Naive thymus-derived CD8-positive, alpha-beta T cell (primary cell): ENCODE measurements around the gene CDC26. TPM values are rescaled to one million over a fixed set of nuclear protein-coding genes. Genes with fewer than 3 reads are reported as not detected.

Experiments used
- ATAC-seq, 2 donors: fragments of 150-1000 bp; cut with Tn5 transposase in 1 of 2; sonication (Bioruptor Pico), chemical (Tn5 transposase) in 1 of 2; 1 replicate in 1 of 2; 2 replicates in 1 of 2; pipeline ENCODE4 v1.10.0; 2021; ENCODE audit warnings: mild to moderate bottlenecking in 2 of 2, moderate library complexity in 2 of 2
- POLR2A ChIA-PET: fragments of 350-600 bp; sonication (Branson Sonifier 250); formaldehyde crosslinking; loops from one replicate; lab custom pipeline; 2021; ENCODE audit warnings: antibody characterized with exemption; lab: Charles Lee
- DNase-seq, 10 donors: peaks; one replicate each; pipeline versions ENCODE4 v3.0.0 to v3.0.0-alpha.2; 2020 to 2022
- H3K27ac Mint-ChIP-seq, 10 donors: one replicate each; pipeline ENCODE4 v1.8.0; 2020 to 2022; ENCODE audit warnings: mild to moderate bottlenecking in 10 of 10, mixed read lengths in 10 of 10, moderate library complexity in 4 of 10, inconsistent platforms in 1 of 10
- H3K27me3 Mint-ChIP-seq, 5 donors: one replicate each; pipeline ENCODE4 v1.8.0; 2021 to 2022; ENCODE audit warnings: mixed read lengths in 5 of 5
- H3K36me3 Mint-ChIP-seq, 3 donors: one replicate each; pipeline ENCODE4 v1.8.0; 2020 to 2022; ENCODE audit warnings: mixed read lengths in 3 of 3, mild to moderate bottlenecking in 2 of 3, inconsistent platforms in 1 of 3
- H3K4me1 Mint-ChIP-seq, 4 donors: one replicate each; pipeline ENCODE4 v1.8.0; 2021 to 2022; ENCODE audit warnings: mixed read lengths in 4 of 4
- H3K4me3 Mint-ChIP-seq, 10 donors: one replicate each; pipeline ENCODE4 v1.8.0; 2020 to 2022; ENCODE audit warnings: mild to moderate bottlenecking in 10 of 10, mixed read lengths in 10 of 10, moderate library complexity in 6 of 10, inconsistent platforms in 1 of 10
- H3K9me3 Mint-ChIP-seq, 9 donors: one replicate each; pipeline ENCODE4 v1.8.0; 2020 to 2022; ENCODE audit warnings: mixed read lengths in 9 of 9, mild to moderate bottlenecking in 3 of 9, inconsistent platforms in 1 of 9, moderate library complexity in 1 of 9
- polyA plus RNA-seq, 3 donors: library from polyadenylated mRNA; unstranded; fragments of 300-500 nt; fragmentation: Illumina TruSeq; gene quantifications; one replicate each; pipeline ENCODE4 v1.2.3, GENCODE V29; 2021
- total RNA-seq, 8 experiments: library from RNA in 2 of 8; stranded (reverse) in 2 of 8; gene quantifications; one replicate each; pipeline ENCODE4 v1.2.3 and lab custom pipeline; 2021 to 2026

Gene CDC26
- 10 to 100 TPM; 33.0 to 37.4 TPM for total RNA-seq
- 100 to 1,000 TPM; 148 to 193 (median 173) TPM for polyA plus RNA-seq
- total RNA-seq (lab: John Stamatoyannopoulos, UW) = 11.3 to 19.0 (median 15.5) reads per million in 6 experiments

DNA sequence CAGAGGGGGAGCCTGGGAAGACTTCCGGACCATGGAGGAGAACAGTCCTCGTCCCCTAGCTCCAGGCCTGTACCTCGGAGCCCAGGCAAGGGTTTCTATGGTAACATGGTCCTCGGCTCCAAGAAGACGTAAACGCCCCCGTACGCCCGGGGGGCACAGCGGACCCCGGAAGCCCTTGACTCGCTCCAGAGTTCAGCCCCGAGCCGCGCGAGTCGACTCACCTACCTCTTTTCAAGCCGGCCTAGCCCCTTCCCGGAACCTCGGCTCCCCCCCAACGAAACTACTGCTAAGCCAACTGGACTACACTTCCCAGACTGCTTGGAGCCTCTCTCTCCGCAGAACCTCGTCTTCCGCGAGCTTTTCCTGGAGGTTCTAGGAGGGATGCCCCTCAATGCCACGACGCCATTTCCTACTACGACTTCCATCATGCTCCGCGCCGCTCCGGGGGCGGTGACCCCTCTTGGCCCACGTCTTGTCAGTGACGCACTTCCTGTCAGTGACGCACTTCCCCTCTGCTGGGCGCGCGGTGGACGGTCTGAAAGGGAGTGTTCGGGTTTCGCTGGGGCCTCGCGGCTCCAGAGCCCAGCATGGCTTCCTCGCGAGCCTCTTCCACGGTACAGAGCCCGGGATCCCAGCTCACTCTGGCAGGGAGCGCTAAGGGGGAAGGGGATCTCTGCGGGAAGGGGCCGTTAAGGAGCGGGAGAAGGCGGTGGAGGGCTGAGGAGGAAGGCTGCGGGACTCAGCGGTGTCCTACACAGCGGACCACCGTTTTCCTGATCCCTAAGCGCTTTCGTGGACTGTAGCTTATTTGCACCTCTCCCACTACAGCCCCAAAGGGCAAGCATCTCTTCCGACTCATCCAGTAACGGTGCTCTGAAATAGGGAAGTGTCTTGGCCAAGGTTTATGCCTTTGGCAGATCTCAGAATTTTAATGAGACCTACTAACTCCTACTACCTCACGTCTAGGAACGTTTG lies at the start of gene CDC26, which contains the start of gene PRPF4:
Gene CDC26 (minus strand): TSS at position 416 of the 975 bp plus-strand sequence. CDS start 3,065 bp downstream, outside the sequence.
Gene PRPF4 (plus strand): TSS at position 502 of the 975 bp plus-strand sequence. CDS start 86 bp downstream, at position 588.
- DNase-seq (peak; percentile 91 to 98 (median 94)), ATAC-seq (peak; percentile 87 to 91)
- Mint-ChIP-seq H3K4me1 (peaks cover 16 to 42% (median 26%) of the 10 kb centered on the region in 4 donors), H3K9me3 (no peaks in the 10 kb centered on the region), H3K27me3 (no peaks in the 10 kb centered on the region), H3K27ac (no peak within 1 kb of the TSS), H3K36me3 (peaks cover 9 to 58% (median 27%) of the 10 kb centered on the region in 3 donors), H3K4me3 (no peak within 1 kb of the TSS)
- POLR2A ChIA-PET = interaction anchor here (0.6 to 2.4 kb wide), 12 partner anchors 34 to 382 kb away, joined by 3 to 13 read pairs (median 4); partner anchors contain the start of genes ALAD, C9orf43, FKBP15 and HDHD3

DNA sequence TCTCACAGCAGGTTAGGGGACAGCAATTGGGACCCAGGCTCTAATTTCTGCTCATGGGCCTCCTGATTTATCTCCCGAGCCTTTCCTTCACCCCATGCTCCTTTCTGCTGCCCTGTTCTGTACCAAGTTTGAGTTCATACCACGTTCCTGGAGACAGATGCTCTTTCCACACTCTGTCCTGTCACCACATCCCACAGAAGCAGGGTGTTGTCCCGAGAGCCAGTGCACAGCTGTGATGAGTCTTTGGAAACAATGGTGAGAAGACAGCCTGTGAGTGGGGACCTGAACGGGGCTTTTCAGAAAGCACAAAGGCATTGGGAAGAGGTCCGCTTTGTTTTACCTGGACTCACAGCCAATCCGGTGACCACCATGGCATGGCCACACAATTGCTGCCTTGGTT lies 47.3 kb upstream of the CDC26 start:
- Mint-ChIP-seq H3K4me1 (no peaks in the 10 kb centered on the region), H3K9me3 (no peaks in the 10 kb centered on the region), H3K27me3 (no peaks in the 10 kb centered on the region), H3K36me3 (peaks cover 0 to 4% (median 2%) of the 10 kb centered on the region in 3 donors), H3K4me3 (no peak overlapping the region), H3K27ac (peak overlapping the region in 1 of 10 donors; percentile 5)
- ATAC-seq (no peak), DNase-seq (no peak)
- POLR2A ChIA-PET = no interaction called here

DNA sequence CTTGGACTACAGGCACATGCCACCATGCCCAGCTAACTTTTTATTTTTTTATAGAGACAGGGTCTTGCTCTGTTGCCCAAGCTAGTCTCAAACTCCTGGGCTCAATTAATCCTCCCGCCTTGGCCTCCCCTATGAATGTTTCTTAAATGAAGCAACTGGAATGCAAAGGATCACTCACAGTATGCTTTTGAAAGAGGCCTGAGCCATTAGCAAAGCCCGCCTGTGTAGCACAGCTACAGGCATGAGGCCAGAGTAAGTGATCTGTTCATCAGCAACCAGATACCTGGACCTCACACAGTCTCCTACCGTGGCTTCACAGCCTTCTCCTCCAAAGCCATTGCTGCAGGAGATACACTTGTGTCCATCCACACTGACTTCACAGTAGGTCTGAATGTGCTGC lies 44.7 kb upstream of the CDC26 start:
- POLR2A ChIA-PET = no interaction called here
- no peak overlapping the region for H3K27ac Mint-ChIP-seq
- H3K27me3 Mint-ChIP-seq = no peaks in the 10 kb centered on the region

DNA sequence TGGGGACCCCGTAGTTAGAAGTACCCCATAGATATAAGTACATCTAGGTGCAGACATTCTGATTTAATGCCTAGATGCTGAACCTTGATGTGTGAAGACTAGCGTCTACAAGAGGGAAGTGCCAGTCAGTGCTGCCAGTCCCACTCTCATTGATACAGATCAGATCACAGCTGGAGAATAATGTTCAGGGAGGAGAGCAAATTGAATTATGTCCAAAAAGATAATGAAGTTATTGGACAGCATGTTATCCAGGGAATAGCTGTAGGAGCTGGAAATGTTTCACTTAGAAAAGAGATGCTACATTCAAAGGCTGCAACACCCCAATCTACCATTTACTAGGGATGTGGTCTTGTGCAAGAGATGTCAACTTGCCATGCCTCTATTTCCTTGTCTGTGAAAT lies 43.7 kb upstream of the CDC26 start:
- no peaks in the 10 kb centered on the region for H3K4me1 Mint-ChIP-seq
- H3K9me3 Mint-ChIP-seq = no peaks in the 10 kb centered on the region
- POLR2A ChIA-PET = no interaction called here
- H3K4me3 Mint-ChIP-seq = no peak overlapping the region
- peaks cover 0 to 4% (median 2%) of the 10 kb centered on the region in 3 donors for H3K36me3 Mint-ChIP-seq
- no peak for DNase-seq
- H3K27me3 Mint-ChIP-seq = no peaks in the 10 kb centered on the region
- no peak for ATAC-seq
- no peak overlapping the region for H3K27ac Mint-ChIP-seq

More for the DNA sequence above, 44.7 kb upstream of the CDC26 start:
- peaks cover 0 to 4% (median 2%) of the 10 kb centered on the region in 3 donors for H3K36me3 Mint-ChIP-seq
- no peaks in the 10 kb centered on the region for H3K9me3 Mint-ChIP-seq
- H3K4me3 Mint-ChIP-seq = no peak overlapping the region
- ATAC-seq = no peak
- H3K4me1 Mint-ChIP-seq = no peaks in the 10 kb centered on the region
- no peak for DNase-seq

- Mint-ChIP-seq H3K4me3 (no peak overlapping the region), H3K36me3 (peaks cover 0 to 4% (median 2%) of the 10 kb centered on the region in 3 donors), H3K27me3 (no peaks in the 10 kb centered on the region), H3K9me3 (no peaks in the 10 kb centered on the region), H3K4me1 (no peaks in the 10 kb centered on the region), H3K27ac (no peak overlapping the region)
- DNase-seq (no peak), ATAC-seq (no peak)
- POLR2A ChIA-PET = no interaction called here
Observed at GRCh38 chr9:113317777-113318176, 42.4 kb upstream of the CDC26 start.

DNA sequence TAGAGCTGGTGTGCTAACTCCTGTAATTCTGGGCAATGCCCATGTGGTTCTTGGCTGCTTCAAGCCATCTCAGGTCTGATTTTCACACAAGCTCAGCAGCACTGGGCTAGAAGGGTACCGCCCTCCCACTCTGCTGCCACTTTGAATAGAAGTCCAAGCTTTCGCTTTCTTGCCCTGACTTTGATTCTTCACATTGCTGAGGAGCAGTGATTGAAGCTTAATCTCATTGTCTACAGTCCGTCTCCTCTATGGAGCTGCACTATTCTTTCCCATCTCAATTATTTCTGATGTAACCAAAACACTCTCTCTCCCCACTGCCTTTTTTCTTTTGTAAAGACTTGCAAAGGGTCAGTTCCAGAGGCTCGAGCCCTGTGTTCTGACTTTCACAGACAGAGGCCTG lies 40.7 kb upstream of the CDC26 start:
- POLR2A ChIA-PET = no interaction called here
- no peaks in the 10 kb centered on the region for H3K4me1 Mint-ChIP-seq
- no peak for DNase-seq
- no peak for ATAC-seq
- no peaks in the 10 kb centered on the region for H3K9me3 Mint-ChIP-seq
- H3K36me3 Mint-ChIP-seq = peaks cover 0 to 4% (median 2%) of the 10 kb centered on the region in 3 donors
- no peaks in the 10 kb centered on the region for H3K27me3 Mint-ChIP-seq
- H3K27ac Mint-ChIP-seq = no peak overlapping the region
- H3K4me3 Mint-ChIP-seq = no peak overlapping the region

GRCh38 chr9:113315231-113315630 lies 39.9 kb upstream of the CDC26 start:
- Mint-ChIP-seq H3K4me1 (no peaks in the 10 kb centered on the region), H3K4me3 (no peak overlapping the region), H3K9me3 (no peaks in the 10 kb centered on the region), H3K27ac (peak overlapping the region in 1 of 10 donors; percentile 50), H3K36me3 (peaks cover 0 to 4% (median 2%) of the 10 kb centered on the region in 3 donors), H3K27me3 (no peaks in the 10 kb centered on the region)
- ATAC-seq = no peak
- no peak for DNase-seq
- POLR2A ChIA-PET = no interaction called here

GRCh38 chr9:113313261-113313660 lies 37.9 kb upstream of the CDC26 start:
- no peak for ATAC-seq
- DNase-seq = no peak
- H3K27me3 Mint-ChIP-seq = no peaks in the 10 kb centered on the region
- no peaks in the 10 kb centered on the region for H3K4me1 Mint-ChIP-seq
- peak overlapping the region in 1 of 10 donors; percentile 18 for H3K27ac Mint-ChIP-seq
- no peak overlapping the region for H3K4me3 Mint-ChIP-seq
- no peaks in the 10 kb centered on the region for H3K36me3 Mint-ChIP-seq
- POLR2A ChIA-PET = no interaction called here
- no peaks in the 10 kb centered on the region for H3K9me3 Mint-ChIP-seq

- Mint-ChIP-seq H3K4me3 (no peak overlapping the region), H3K27ac (no peak overlapping the region), H3K27me3 (no peaks in the 10 kb centered on the region), H3K9me3 (no peaks in the 10 kb centered on the region), H3K36me3 (no peaks in the 10 kb centered on the region), H3K4me1 (no peaks in the 10 kb centered on the region)
- no peak for ATAC-seq
- no peak for DNase-seq
- POLR2A ChIA-PET = no interaction called here
Observed at GRCh38 chr9:113311961-113312360, 36.6 kb upstream of the CDC26 start.

DNA sequence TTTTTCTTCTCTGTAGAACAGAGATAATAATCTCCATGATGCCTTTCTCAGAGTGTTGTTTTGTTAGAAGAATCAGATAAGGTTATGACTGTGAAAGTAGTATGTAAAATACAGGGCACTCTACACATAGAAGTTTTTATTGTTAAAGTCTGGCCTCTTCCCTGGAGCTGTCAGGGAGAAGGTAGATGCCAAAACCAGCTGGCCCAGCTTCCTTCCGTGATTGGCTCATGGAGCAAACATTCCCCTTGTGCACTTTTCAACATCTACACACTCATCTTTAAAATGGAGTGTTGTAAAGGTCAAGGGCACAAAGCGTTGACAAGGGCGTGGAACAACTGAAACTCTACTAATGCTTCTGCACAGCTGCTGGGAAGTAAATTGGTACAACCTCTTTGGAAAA lies 35.2 kb upstream of the CDC26 start:
- ATAC-seq = no peak
- Mint-ChIP-seq H3K9me3 (no peaks in the 10 kb centered on the region), H3K4me3 (no peak overlapping the region), H3K27me3 (peaks cover 0 to 1% (median 0%) of the 10 kb centered on the region in 5 donors), H3K4me1 (no peaks in the 10 kb centered on the region), H3K36me3 (no peaks in the 10 kb centered on the region), H3K27ac (no peak overlapping the region)
- DNase-seq = no peak
- POLR2A ChIA-PET = interaction anchor here (0.5 kb wide), 1 partner anchor 27 kb away, joined by 5 read pairs; no protein-coding TSS in a partner anchor

- no peak overlapping the region for H3K27ac Mint-ChIP-seq
- no peak overlapping the region for H3K4me3 Mint-ChIP-seq
- no peaks in the 10 kb centered on the region for H3K4me1 Mint-ChIP-seq
- no peaks in the 10 kb centered on the region for H3K9me3 Mint-ChIP-seq
- H3K36me3 Mint-ChIP-seq = no peaks in the 10 kb centered on the region
- peak in 1 of 2 donors; percentile 47 for ATAC-seq
- peaks cover 0 to 4% (median 0%) of the 10 kb centered on the region in 5 donors for H3K27me3 Mint-ChIP-seq
- POLR2A ChIA-PET = interaction anchor here (0.6 kb wide), 1 partner anchor 33 kb away, joined by 3 read pairs; no protein-coding TSS in a partner anchor
- DNase-seq = peak in 5 of 10 donors; percentile 8 to 43 (median 15)
Observed at GRCh38 chr9:113309204-113309813, 33.9 kb upstream of the CDC26 start.

DNA sequence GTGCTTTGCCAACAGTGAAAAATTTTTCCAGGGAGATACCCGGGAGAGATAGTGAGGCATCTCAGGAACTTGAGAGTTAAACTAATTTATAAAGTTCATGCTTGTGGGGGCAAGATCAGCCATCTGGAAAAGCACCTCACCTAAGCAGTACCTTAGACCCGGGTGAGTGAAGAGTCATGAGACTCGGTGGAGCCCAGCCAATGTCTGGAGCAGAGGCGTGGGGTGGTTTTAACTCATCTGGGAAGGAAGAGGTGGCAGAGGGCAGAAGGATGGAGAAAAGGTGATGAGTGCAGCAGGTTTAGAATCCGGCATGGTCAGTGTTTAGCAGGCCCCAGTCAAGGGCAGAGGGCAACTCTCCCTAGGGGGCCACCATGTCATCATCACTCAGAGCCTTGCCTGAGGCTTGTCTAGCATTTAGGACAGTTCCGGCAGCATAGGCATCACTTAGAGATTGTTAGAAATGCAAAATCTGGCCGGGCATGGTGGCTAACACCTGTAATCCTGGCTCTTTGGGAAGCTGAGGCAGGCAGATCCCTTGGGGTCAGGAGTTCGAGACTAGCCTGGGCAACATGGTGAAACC lies 32.1 kb upstream of the CDC26 start:
- POLR2A ChIA-PET = no interaction called here

More for the DNA sequence above, 32.1 kb upstream of the CDC26 start:
- Mint-ChIP-seq H3K4me1 (no peaks in the 10 kb centered on the region), H3K4me3 (no peak overlapping the region), H3K27me3 (peaks cover 0 to 11% (median 4%) of the 10 kb centered on the region in 5 donors), H3K36me3 (no peaks in the 10 kb centered on the region), H3K27ac (no peak overlapping the region), H3K9me3 (no peaks in the 10 kb centered on the region)
- no peak for DNase-seq
- ATAC-seq = no peak
